ENCODE measurements around the gene KCNQ4.

- TF ChIP-seq CTCF (conservative IDR thresholded peaks at IDR 0.05) (no peak), EZH2 (IDR thresholded peaks at IDR 0.05; ENCODE audit: low read depth) (no peak)
Measured at GRCh38 chr1:40796939-40797667, 13.5 kb downstream of the KCNQ4 start.

Data from PC-9 (cell line).